Measurements from ENCODE around the gene RGN.
"Not testable (repeated sequence)": the region's sequence is repeated elsewhere in the genome, so short reads cannot be mapped to it uniquely, and the experiment has no call there.

The RGN gene

DNA sequence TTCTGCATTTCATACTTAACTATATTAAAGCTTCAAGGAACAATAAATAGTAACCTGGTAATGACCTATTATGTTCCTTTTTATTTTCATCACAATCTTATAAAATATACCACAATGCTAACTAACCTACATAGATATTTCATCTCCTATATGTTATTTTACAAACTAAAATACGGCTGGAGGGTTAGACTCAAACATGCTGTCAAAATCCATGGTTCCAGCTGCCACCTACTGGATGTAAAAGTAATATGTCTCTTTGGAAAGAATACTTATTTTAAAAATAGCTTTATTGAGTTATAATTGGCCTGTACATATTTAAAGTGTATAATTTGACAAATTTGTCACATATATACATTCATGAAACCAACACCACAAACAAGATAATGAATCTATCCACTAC lies 15.0 kb downstream of the RGN start:
- DNase-seq (ENCODE audit: low read depth in 1 of 2, low spot score in 1 of 2) = peak; percentile 16 to 44
- no peak for TF ChIP-seq JUND (IDR thresholded peaks at IDR 0.05; ENCODE audit: low read depth)
- in situ Hi-C loops (cut with HindIII; ENCODE audit: low pct_unique_long_range_greater_than_20kb, low sequenced_read_pairs) = no loop called here

DNA sequence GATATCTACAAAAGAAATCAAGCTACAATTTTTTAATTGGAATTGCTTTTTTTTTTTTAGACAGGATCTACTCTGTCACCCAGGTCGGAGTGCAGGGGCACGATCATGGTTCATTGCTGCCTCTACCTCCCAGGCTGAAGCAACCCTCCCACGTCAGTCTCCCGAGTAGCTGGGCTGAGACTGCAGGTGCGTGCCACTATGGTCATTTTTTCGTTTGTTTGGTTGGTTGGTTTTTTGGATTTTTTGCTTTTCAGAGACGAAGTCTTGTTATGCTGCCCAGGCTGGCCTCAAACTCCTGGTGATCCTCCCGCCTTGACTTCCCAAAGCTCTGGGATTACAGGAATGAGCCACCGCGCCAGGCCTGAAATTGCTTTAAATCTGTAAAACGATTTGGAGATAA lies 15.6 kb downstream of the RGN start:
- TF ChIP-seq JUND (IDR thresholded peaks at IDR 0.05; ENCODE audit: low read depth) = no peak
- no peak for DNase-seq (ENCODE audit: low read depth in 1 of 2, low spot score in 1 of 2)
- in situ Hi-C loops (cut with HindIII; ENCODE audit: low pct_unique_long_range_greater_than_20kb, low sequenced_read_pairs) = no loop called here

DNA sequence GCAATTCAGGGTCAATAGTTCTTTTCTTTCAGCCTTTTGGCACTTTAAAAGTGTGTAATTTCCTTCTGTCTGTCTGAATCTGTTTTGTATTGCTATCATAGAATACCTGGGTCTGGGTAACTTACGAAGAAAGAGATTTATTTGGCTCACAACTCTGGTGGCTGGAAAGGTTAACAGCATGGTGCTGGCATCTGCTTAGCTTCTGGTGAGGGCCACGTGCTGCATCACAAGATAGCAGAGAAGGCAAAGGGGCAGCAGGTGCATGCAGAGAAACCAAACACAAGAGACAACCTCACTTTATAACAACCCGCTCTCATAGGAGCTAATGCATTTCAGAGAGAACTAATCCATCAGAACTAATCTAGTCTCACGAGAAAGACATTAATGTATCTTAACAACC lies 18.8 kb downstream of the RGN start:
- no peak for TF ChIP-seq JUND (IDR thresholded peaks at IDR 0.05; ENCODE audit: low read depth)
- in situ Hi-C loops (cut with HindIII; ENCODE audit: low pct_unique_long_range_greater_than_20kb, low sequenced_read_pairs) = no loop called here
- no peak for DNase-seq (ENCODE audit: low read depth in 1 of 2, low spot score in 1 of 2)

DNA sequence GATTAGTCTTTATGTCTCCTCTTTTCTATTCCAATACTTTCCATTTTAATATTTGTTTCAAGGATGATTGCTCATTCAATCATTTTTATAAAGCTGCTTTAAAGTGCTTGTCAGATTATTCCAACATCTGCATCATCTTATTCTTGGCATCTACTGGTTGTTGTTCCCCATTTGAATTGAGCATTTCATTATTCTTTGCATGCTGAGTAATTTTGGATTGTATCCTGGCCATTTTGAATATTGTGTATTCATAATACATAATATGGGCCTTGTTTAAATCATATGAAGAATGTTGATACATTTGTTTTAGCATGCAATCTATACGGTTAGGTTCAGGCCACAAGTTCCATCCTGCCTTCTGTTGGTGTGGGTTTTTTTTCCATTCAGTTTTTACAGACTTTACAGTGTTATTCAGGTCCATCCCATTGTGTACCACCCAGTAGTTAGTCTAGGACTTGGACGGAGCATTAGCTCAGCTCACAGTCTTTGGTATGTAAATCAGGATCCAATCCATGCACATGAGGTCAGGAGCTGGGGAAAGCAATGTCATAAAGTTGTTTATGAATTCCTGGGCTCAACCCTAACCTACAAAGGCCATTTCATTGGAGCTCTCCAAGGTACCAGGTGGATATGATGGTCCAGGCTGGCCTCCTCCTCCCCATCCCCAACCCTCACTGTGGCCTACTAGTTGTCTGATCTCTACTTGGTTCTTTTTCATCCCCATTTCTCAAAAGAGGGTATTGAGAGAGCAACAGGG lies 20.3 kb downstream of the RGN start:
- in situ Hi-C loops (cut with HindIII; ENCODE audit: low pct_unique_long_range_greater_than_20kb, low sequenced_read_pairs) = no loop called here

DNA sequence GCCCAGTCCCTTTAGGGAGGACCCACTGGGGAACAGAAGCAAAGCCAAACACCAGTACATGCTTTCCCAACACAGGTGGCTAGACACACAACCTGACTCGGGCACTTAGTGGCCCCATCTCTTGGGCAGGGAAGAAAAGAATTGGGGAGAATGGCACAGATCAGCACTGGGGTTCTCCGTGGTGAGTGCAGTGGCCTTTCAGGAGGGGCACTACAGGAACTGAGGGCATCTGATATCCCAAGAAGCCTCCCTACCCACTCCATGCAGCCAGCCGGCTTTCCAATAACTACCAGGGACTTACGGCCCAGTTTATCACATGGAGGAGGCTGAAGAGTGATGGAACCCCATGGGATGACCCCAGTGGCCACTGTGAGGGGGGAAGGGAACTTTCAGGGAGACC lies 23.0 kb downstream of the RGN start:
- TF ChIP-seq JUND (IDR thresholded peaks at IDR 0.05; ENCODE audit: low read depth) = no peak
- in situ Hi-C loops (cut with HindIII; ENCODE audit: low pct_unique_long_range_greater_than_20kb, low sequenced_read_pairs) = no loop called here
- no peak for DNase-seq (ENCODE audit: low read depth in 1 of 2, low spot score in 1 of 2)

More for the DNA sequence above, 20.3 kb downstream of the RGN start:
- no peak for TF ChIP-seq JUND (IDR thresholded peaks at IDR 0.05; ENCODE audit: low read depth)
- DNase-seq (ENCODE audit: low read depth in 1 of 2, low spot score in 1 of 2) = peak in 1 of 2 experiments; percentile 51

DNA sequence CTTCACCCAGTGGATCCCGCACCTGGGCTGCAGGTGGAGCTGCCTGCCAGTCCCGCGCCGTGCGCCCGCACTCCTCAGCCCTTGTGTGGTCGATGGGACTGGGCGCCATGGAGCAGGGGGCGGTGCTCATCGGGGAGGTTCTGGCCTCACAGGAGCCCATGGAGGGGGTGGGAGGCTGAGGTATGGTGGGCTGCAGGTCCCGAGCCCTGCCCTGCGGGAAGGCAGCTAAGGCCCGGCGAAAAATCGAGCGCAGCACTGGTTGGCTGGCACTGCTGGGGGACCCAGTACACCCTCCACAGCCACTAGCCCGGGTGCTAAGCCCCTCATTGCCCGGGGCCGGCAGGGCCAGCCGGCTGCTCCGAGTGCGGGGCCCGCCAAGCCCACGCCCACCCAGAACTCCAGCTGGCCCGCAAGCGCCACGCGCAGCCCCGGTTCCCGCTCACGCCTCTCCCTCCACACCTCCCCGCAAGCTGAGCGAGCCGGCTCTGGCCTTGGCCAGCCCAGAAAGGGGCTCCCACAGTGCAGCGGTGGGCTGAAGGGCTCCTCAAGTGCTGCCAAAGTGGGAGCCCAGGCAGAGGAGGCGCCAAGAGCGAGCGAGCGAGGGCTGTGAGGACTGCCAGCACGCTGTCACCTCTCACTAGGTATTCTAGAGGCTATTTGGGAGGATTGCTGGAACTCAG lies 32.8 kb downstream of the RGN start:
- DNase-seq (ENCODE audit: low read depth in 1 of 2, low spot score in 1 of 2); in situ Hi-C loops (cut with HindIII; ENCODE audit: low pct_unique_long_range_greater_than_20kb, low sequenced_read_pairs): not testable (repeated sequence)

DNA sequence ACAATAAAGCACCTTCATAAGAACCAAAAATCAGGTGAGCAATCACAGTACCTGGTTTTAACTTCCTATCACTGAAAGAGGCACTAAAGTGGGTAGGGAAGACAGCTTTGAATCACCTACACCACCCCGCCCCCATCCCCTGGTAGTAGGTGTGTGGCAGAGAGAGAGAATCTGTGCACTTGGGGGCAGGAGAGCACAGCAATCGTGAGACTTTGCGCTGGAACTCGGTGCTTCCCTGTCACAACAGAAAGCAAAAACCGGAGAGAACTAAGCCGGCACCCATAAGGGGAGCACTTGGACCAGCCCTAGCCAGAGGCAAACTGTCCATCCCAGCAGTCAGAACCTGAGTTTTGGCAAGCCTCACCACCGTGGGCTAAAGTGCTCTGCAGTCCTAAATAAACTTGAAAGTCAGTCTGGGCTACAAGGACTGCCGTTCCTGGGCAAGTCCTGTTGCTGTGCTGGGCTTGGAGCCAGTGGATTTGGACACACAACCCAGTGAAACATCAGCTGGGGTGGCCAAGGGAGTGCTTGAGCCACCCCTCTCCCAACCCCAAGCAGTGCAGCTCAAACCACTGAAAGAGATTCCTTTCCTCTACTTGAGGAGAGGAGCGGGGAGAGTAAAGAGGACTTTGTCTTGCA lies 34.2 kb downstream of the RGN start:
- DNase-seq (ENCODE audit: low read depth in 1 of 2, low spot score in 1 of 2) = peak in 1 of 2 experiments; percentile 70
- in situ Hi-C loops (cut with HindIII; ENCODE audit: low pct_unique_long_range_greater_than_20kb, low sequenced_read_pairs) = no loop called here
- no peak for TF ChIP-seq JUND (IDR thresholded peaks at IDR 0.05; ENCODE audit: low read depth)

DNA sequence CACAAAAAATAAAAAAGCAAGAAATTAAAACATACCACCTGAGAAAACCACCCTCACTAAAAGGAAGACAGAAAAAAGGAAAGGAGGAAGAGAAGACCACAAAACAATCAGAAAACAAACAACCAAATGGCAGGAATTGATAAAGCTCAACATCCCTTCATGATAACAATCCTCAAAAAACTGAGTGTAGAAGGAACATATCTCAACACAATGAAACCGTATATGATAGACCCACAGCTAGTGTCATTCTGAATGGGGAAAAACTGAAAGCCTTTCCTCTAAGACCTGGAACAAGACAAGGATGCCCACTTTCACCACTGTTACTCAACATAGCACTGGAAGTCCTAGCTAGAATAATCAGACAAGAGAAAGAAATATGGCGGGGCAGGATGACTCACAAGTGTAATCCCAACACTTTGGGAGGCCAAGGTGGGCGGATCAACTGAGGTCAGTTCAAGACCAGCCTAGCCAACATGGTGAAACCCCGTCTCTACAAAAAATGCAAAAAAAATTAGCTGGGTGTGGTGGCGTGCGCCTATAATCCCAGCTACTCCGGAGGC lies 38.4 kb downstream of the RGN start:
- DNase-seq (ENCODE audit: low read depth in 1 of 2, low spot score in 1 of 2); in situ Hi-C loops (cut with HindIII; ENCODE audit: low pct_unique_long_range_greater_than_20kb, low sequenced_read_pairs): not testable (repeated sequence)

DNA sequence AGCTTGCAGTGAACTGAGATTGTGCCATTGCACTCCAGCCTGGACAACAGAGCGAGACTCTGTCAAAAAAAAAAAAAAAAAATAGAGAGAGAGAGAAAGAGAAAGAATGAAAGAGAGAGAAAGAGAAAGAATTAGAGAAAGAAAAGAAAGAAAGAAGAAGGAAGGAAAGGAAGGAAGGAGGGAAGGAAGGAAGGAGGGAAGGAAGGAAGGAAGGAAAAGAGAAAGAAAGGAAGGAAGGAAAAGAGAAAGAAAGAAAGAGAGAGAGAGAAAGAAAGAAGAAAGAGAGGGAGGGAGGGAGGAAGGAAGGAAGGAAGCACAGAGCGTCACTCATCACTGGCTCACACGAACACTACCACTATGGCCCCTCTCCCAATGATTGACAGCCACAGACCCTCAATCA lies 46.2 kb downstream of the RGN start:
- in situ Hi-C loops (cut with HindIII; ENCODE audit: low pct_unique_long_range_greater_than_20kb, low sequenced_read_pairs); DNase-seq (ENCODE audit: low read depth in 1 of 2, low spot score in 1 of 2): not testable (repeated sequence)

DNA sequence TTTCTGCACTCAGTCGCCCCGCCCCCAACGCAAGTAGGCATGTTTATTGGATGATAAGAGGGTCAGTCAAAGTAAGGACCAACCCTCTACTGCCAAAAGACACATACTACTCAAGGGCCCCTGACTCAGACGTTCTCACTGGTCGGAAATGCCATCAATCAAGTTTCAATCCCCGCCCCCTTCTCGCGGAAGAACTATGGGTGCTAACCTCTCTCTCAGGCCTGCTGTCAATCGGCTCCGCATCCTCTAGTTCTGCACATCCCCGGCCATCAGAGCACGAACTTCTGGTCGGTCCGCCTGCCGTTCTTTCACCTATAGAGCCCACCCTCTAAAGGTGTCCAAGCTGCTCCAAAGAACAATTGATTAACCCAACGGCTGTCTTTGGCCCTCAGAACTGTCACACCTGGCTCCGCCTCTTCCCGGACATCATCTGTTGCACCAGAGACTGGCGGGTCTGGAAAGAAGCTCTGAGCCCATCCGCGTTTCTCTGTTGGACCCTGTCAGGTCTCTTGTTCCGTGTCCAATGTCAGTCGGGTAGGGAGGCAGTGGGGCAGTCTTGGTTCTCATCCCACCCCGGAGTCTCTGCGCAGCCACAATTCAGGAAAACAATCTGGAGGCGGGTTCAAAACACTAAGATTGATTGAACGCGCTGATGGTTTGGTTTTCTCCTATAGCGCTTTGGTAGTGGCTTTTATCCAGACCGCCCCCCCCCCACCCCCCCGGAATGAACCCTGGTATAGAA lies 51.1 kb downstream of the RGN start:
- peak; percentile 75 to 98 for DNase-seq (ENCODE audit: low read depth in 1 of 2, low spot score in 1 of 2)
- in situ Hi-C loops (cut with HindIII; ENCODE audit: low pct_unique_long_range_greater_than_20kb, low sequenced_read_pairs) = no loop called here
- no peak for TF ChIP-seq JUND (IDR thresholded peaks at IDR 0.05; ENCODE audit: low read depth)

DNA sequence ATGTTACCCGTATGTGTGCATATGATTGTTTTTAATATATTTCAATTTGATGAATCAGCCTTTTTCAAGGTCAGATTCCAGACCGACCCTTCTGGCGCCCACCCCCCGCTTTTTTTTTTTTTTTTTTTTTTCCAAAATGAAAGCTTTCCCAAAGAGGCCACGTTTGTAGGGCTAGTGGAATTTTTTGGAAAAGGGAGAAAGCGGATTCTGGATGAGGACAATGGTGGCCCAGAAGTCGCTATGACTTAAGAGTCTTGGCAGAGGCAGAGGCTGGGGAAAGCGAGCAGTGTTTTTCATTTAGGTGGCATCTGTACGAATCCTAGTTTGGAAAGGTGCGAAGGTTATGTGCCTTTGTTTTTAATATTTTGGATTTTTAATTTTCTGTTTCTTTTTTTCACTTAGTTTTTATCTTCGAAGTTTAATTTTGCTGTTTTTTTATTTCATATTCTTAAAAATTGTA lies 51.7 kb downstream of the RGN start:
- in situ Hi-C loops (cut with HindIII; ENCODE audit: low pct_unique_long_range_greater_than_20kb, low sequenced_read_pairs) = no loop called here
- DNase-seq (ENCODE audit: low read depth in 1 of 2, low spot score in 1 of 2) = no peak
- TF ChIP-seq JUND (IDR thresholded peaks at IDR 0.05; ENCODE audit: low read depth) = no peak

DNA sequence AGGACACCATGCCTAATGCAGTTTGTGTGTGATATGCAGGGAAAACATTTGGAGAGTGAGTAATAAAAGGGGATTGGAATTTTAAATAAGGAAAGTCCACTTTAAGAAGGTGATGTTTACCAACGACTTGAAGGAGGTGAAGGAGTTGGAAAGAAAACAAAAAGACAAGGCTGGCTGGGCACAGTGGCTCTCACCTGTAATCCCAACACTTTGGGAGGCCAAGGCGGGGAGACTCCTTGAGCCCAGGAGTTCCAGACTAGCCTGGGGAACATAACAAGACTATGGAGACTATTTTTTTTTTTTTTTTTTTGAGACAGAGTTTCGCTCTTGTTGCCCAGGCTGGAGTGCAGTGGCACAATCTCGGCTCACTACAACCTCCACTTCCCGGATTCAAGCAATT lies 55.2 kb downstream of the RGN start:
- TF ChIP-seq JUND (IDR thresholded peaks at IDR 0.05; ENCODE audit: low read depth) = no peak
- in situ Hi-C loops (cut with HindIII; ENCODE audit: low pct_unique_long_range_greater_than_20kb, low sequenced_read_pairs) = no loop called here
- DNase-seq (ENCODE audit: low read depth in 1 of 2, low spot score in 1 of 2) = no peak

DNA sequence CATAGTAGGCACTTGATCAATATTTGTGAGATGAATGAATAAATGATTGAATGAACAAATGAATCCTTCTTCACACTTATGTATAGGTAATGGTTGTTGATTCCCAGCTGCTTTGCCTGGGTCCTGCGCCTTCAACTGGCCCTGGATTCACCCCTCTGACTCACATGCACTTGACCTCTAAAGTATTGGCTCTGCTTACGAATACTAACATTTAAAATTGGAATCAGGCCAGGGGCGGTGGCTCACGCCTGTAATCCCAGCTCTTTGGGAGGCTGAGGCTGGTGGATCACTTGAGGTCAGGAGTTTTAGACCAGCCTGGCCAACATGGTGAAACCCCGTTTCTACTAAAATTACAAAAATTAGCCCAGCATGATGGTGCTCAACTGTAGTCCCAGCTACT lies 57.4 kb downstream of the RGN start:
- in situ Hi-C loops (cut with HindIII; ENCODE audit: low pct_unique_long_range_greater_than_20kb, low sequenced_read_pairs); DNase-seq (ENCODE audit: low read depth in 1 of 2, low spot score in 1 of 2): not testable (repeated sequence)

All from T47D (cell line).